ENCODE data around the gene WASF2.
A peak's percentile ranks its signal among the peaks of the same experiment; 100 is the strongest.
"Not testable (repeated sequence)": the region's sequence is repeated elsewhere in the genome, so short reads cannot be mapped to it uniquely, and the experiment has no call there.

Gene WASF2

GRCh38 chr1:27489973-27490741 lies at the start of gene WASF2:
Gene WASF2, minus strand, starts transcription at chr1:27490167. Its CDS starts 61,277 bp downstream, at chr1:27428890.
- DNase-seq: peak; percentile 97
- no peak for TF ChIP-seq CTCF (IDR thresholded peaks at IDR 0.05; ENCODE audit: low read depth, low read length)

GRCh38 chr1:27538793-27539192 lies 48.8 kb upstream of the WASF2 start:
- H3K4me3 ChIP-seq (ENCODE audit: low read depth, low read length): no peak overlapping the region
- no peak for DNase-seq
- no peaks in the 10 kb centered on the region for H3K27me3 ChIP-seq (ENCODE audit: insufficient read depth, low read depth, severe bottlenecking)
- peak overlapping the region; percentile 90; the same call in 1 of the 2 replicates for H3K27ac ChIP-seq
- TF ChIP-seq CTCF (IDR thresholded peaks at IDR 0.05; ENCODE audit: low read depth, low read length): no peak
- peaks cover 22% of the 10 kb centered on the region for H3K36me3 ChIP-seq
- no peaks in the 10 kb centered on the region for H3K9me3 ChIP-seq (ENCODE audit: severe bottlenecking)

More at GRCh38 chr1:27489973-27490741, at the start of gene WASF2:
- Histone ChIP-seq H3K4me3 (ENCODE audit: low read depth, low read length) (peak within 1 kb of the TSS; percentile 100), H3K27ac (peak within 1 kb of the TSS; percentile 93), H3K36me3 (peaks cover 5% of the 10 kb centered on the region; the same call in 1 of the 2 replicates), H3K9me3 (ENCODE audit: severe bottlenecking) (no peaks in the 10 kb centered on the region), H3K27me3 (ENCODE audit: insufficient read depth, low read depth, severe bottlenecking) (no peaks in the 10 kb centered on the region)

GRCh38 chr1:27538305-27538676 lies 48.3 kb upstream of the WASF2 start:
- H3K27me3 ChIP-seq (ENCODE audit: insufficient read depth, low read depth, severe bottlenecking); H3K9me3 ChIP-seq (ENCODE audit: severe bottlenecking); DNase-seq; H3K4me3 ChIP-seq (ENCODE audit: low read depth, low read length): not testable (repeated sequence)
- Histone ChIP-seq H3K36me3 (peaks cover 25% of the 10 kb centered on the region), H3K27ac (peak overlapping the region; percentile 90)

GRCh38 chr1:27536767-27537166 lies 46.8 kb upstream of the WASF2 start:
- Histone ChIP-seq H3K27ac (peak overlapping the region; percentile 90), H3K36me3 (peaks cover 23% of the 10 kb centered on the region), H3K4me3 (ENCODE audit: low read depth, low read length) (peak overlapping the region; percentile 10; the same call in 1 of the 2 replicates), H3K9me3 (ENCODE audit: severe bottlenecking) (no peaks in the 10 kb centered on the region), H3K27me3 (ENCODE audit: insufficient read depth, low read depth, severe bottlenecking) (no peaks in the 10 kb centered on the region)
- DNase-seq: peak; percentile 96
- TF ChIP-seq CTCF (IDR thresholded peaks at IDR 0.05; ENCODE audit: low read depth, low read length): no peak

GRCh38 chr1:27536010-27536757 lies 46.2 kb upstream of the WASF2 start:
- no peak for TF ChIP-seq CTCF (IDR thresholded peaks at IDR 0.05; ENCODE audit: low read depth, low read length)
- H3K4me3 ChIP-seq (ENCODE audit: low read depth, low read length): peak overlapping the region; percentile 10; the same call in 1 of the 2 replicates
- H3K36me3 ChIP-seq: peaks cover 21% of the 10 kb centered on the region
- H3K27ac ChIP-seq: peak overlapping the region; percentile 90
- DNase-seq: no peak
- H3K27me3 ChIP-seq (ENCODE audit: insufficient read depth, low read depth, severe bottlenecking): no peaks in the 10 kb centered on the region
- no peaks in the 10 kb centered on the region for H3K9me3 ChIP-seq (ENCODE audit: severe bottlenecking)

GRCh38 chr1:27535386-27535785 lies 45.4 kb upstream of the WASF2 start:
- H3K36me3 ChIP-seq: peaks cover 21% of the 10 kb centered on the region
- no peak for TF ChIP-seq CTCF (IDR thresholded peaks at IDR 0.05; ENCODE audit: low read depth, low read length)
- peak overlapping the region; percentile 90 for H3K27ac ChIP-seq

More at GRCh38 chr1:27535386-27535785, 45.4 kb upstream of the WASF2 start:
- Histone ChIP-seq H3K4me3 (ENCODE audit: low read depth, low read length) (no peak overlapping the region), H3K27me3 (ENCODE audit: insufficient read depth, low read depth, severe bottlenecking) (no peaks in the 10 kb centered on the region), H3K9me3 (ENCODE audit: severe bottlenecking) (no peaks in the 10 kb centered on the region)
- no peak for DNase-seq

Data from WERI-Rb-1 (cell line).